IMR-90 (cell line): ENCODE results near the gene GRAMD1C. TPM values are rescaled to one million over a fixed set of nuclear protein-coding genes. Genes with fewer than 3 reads are reported as not detected.

ENCODE experiments used
- ATAC-seq: fragments of 200-7000 bp; cut with Tn5 transposase; 2 replicates; pipeline ENCODE4 v1.9.1; 2020; ENCODE audit warnings: low read depth, mild to moderate bottlenecking, moderate library complexity
- BruUV-seq: library from RNA; stranded (reverse); fragments of 400-500 nt; replicated peaks from 2 replicates; lab custom pipeline; 2021; lab: Mats Ljungman, UMichigan
- CTCF ChIA-PET: fragments of 300-600 bp; formaldehyde crosslinking; extraction: SDS; loops from one replicate; lab custom pipeline; 2021; ENCODE audit warnings: antibody characterized with exemption; lab: Yijun Ruan, JAX
- POLR2A ChIA-PET: fragments of 300-600 bp; sonication (Branson Sonifier 250); formaldehyde crosslinking; loops from one replicate; lab custom pipeline; 2022; ENCODE audit warnings: antibody characterized with exemption; ENCODE audit not compliant: unreplicated experiment; lab: Charles Lee
- DNase-seq: peaks from one replicate; pipeline ENCODE4 v3.0.0; 2013
- H2AFZ ChIP-seq: replicated peaks from 2 replicates; pipeline ENCODE3; 2013; ENCODE audit warnings: low read length, mild to moderate bottlenecking; ENCODE audit not compliant: poor library complexity
- H2AK5ac ChIP-seq: 2 replicates; pipeline ENCODE4 v1.6.1; 2013; ENCODE audit warnings: low read depth, low read length, inconsistent platforms
- H2AK9ac ChIP-seq: replicated peaks from 2 replicates; pipeline ENCODE3; 2013; ENCODE audit warnings: mild to moderate bottlenecking, low read depth, low read length, moderate library complexity; ENCODE audit not compliant: poor library complexity
- H2BK120ac ChIP-seq: 2 replicates; pipeline ENCODE4 v1.6.1; 2013; ENCODE audit warnings: low read depth, low read length, inconsistent platforms
- H2BK15ac ChIP-seq: 3 replicates; pipeline ENCODE4 v1.6.1; 2013; ENCODE audit warnings: low read depth, low read length, inconsistent platforms
- H2BK20ac ChIP-seq: 2 replicates; pipeline ENCODE4 v1.6.1; 2013; ENCODE audit warnings: low read depth, mild to moderate bottlenecking, inconsistent platforms, low read length, moderate library complexity
- H2BK5ac ChIP-seq: 2 replicates; pipeline ENCODE4 v1.6.1; 2013; ENCODE audit warnings: mild to moderate bottlenecking, low read depth, low read length, inconsistent platforms; ENCODE audit not compliant: poor library complexity, severe bottlenecking
- H3K14ac ChIP-seq: replicated peaks from 2 replicates; pipeline ENCODE4 v1.6.1; 2013; ENCODE audit warnings: low read depth, low read length, inconsistent platforms
- H3K18ac ChIP-seq: 2 replicates; pipeline ENCODE4 v1.6.1; 2013; ENCODE audit warnings: low read depth, low read length, control low read depth
- H3K23ac ChIP-seq: 2 replicates; pipeline ENCODE4 v1.6.1; 2013; ENCODE audit warnings: low read depth, low read length, inconsistent platforms
- H3K27ac ChIP-seq: 2 replicates; pipeline ENCODE4 v1.5.1; 2013; ENCODE audit warnings: mild to moderate bottlenecking, control low read depth, low read length; ENCODE audit not compliant: insufficient read depth
- H3K27me3 ChIP-seq: 2 replicates; pipeline ENCODE4 v1.6.1; 2013; ENCODE audit warnings: low read length; ENCODE audit not compliant: control insufficient read depth, insufficient read depth
- H3K36me3 ChIP-seq: 2 replicates; pipeline ENCODE4 v1.6.1; 2013; ENCODE audit warnings: low read length, mixed read lengths; ENCODE audit not compliant: control insufficient read depth, insufficient read depth
- H3K4ac ChIP-seq: 2 replicates; pipeline ENCODE4 v1.6.1; 2013; ENCODE audit warnings: low read depth, low read length, inconsistent platforms
- H3K4me1 ChIP-seq: 2 replicates; pipeline ENCODE4 v1.6.1; 2013; ENCODE audit warnings: low read length, mixed read lengths; ENCODE audit not compliant: control insufficient read depth, insufficient read depth
- H3K4me2 ChIP-seq: 2 replicates; pipeline ENCODE4 v1.6.1; 2013; ENCODE audit warnings: low read depth, mild to moderate bottlenecking, control low read depth, low read length, moderate library complexity
- H3K4me3 ChIP-seq: 2 replicates; pipeline ENCODE4 v1.5.1; 2013; ENCODE audit warnings: low read depth, mild to moderate bottlenecking, control low read depth, low read length, moderate library complexity; ENCODE audit not compliant: insufficient read depth
- H3K56ac ChIP-seq: 2 replicates; pipeline ENCODE4 v1.6.1; 2013; ENCODE audit warnings: low read length, inconsistent platforms; ENCODE audit not compliant: insufficient read depth; ENCODE audit errors: extremely low read depth
- H3K79me1 ChIP-seq, 2 experiments: 2 replicates each; pipeline ENCODE4 v1.6.1; 2013; ENCODE audit warnings: low read length in 2 of 2, inconsistent platforms in 1 of 2, low read depth in 1 of 2
- H3K9ac ChIP-seq: 2 replicates; pipeline ENCODE4 v1.6.1; 2013; ENCODE audit warnings: low read depth, low read length, control low read depth
- H3K9me1 ChIP-seq: 2 replicates; pipeline ENCODE4 v1.6.1; 2013; ENCODE audit warnings: low read length, inconsistent platforms; ENCODE audit not compliant: insufficient read depth
- H3K9me3 ChIP-seq: 2 replicates; pipeline ENCODE4 v1.6.1; 2013; ENCODE audit warnings: low read length; ENCODE audit not compliant: control insufficient read depth, insufficient read depth
- H4K20me1 ChIP-seq: 2 replicates; pipeline ENCODE4 v1.6.1; 2013; ENCODE audit warnings: low read length, inconsistent platforms; ENCODE audit not compliant: insufficient read depth
- H4K5ac ChIP-seq: 2 replicates; pipeline ENCODE4 v1.6.1; 2013; ENCODE audit warnings: mild to moderate bottlenecking, low read depth, low read length, control low read depth
- H4K8ac ChIP-seq, 2 experiments: 2 replicates each; pipeline ENCODE4 v1.6.1; 2013; ENCODE audit warnings: low read depth in 2 of 2, low read length in 2 of 2, control low read depth in 1 of 2, inconsistent platforms in 1 of 2
- H4K91ac ChIP-seq: 2 replicates; pipeline ENCODE4 v1.6.1; 2013; ENCODE audit warnings: low read depth, low read length, inconsistent platforms; ENCODE audit not compliant: insufficient read depth
- BHLHE40 ChIP-seq: fragments of 150-350 bp; IDR thresholded peaks from 2 replicates; pipeline ENCODE4 v1.6.1; 2016; ENCODE audit warnings: mild to moderate bottlenecking, low read depth, low read length
- CEBPB ChIP-seq: IDR thresholded peaks from 2 replicates; pipeline ENCODE4 v1.6.1; 2012; ENCODE audit warnings: low read depth, low read length, improper control_type of control experiment
- CHD1 ChIP-seq: IDR thresholded peaks from 2 replicates; pipeline ENCODE4 v1.6.1; 2012; ENCODE audit warnings: low read depth, low read length, improper control_type of control experiment
- ELK1 ChIP-seq: fragments of 150-350 bp; IDR thresholded peaks from 2 replicates; pipeline ENCODE4 v1.6.1; 2016; ENCODE audit warnings: low read depth, mild to moderate bottlenecking, low read length, moderate library complexity, borderline replicate concordance
- MAFK ChIP-seq: IDR thresholded peaks from 2 replicates; pipeline ENCODE4 v1.6.1; 2012; ENCODE audit warnings: low read depth, low read length, improper control_type of control experiment
- MAZ ChIP-seq: IDR thresholded peaks from 2 replicates; pipeline ENCODE4 v1.6.1; 2012; ENCODE audit warnings: low read depth, mild to moderate bottlenecking, low read length, improper control_type of control experiment, moderate library complexity, borderline replicate concordance
- MXI1 ChIP-seq: IDR thresholded peaks from 2 replicates; pipeline ENCODE4 v1.6.1; 2012; ENCODE audit warnings: low read depth, mild to moderate bottlenecking, low read length, moderate library complexity, borderline replicate concordance
- POLR2A ChIP-seq: IDR thresholded peaks from 2 replicates; pipeline ENCODE4 v1.6.1; 2012; ENCODE audit warnings: mild to moderate bottlenecking, low read depth, low read length
- SMC3 ChIP-seq: fragments of 150-350 bp; IDR thresholded peaks from 2 replicates; pipeline ENCODE4 v1.6.1; 2016; ENCODE audit warnings: low read depth, mild to moderate bottlenecking, antibody characterized with exemption, low read length, moderate library complexity
- WGBS, 2 experiments: methylation state at CpG; one replicate each; pipeline versions ENCODE4 v1.1.5 to v1.1.7; 2013; ENCODE audit warnings: missing lambda C conversion rate in 2 of 2; ENCODE audit not compliant: insufficient read length in 1 of 2; ENCODE audit errors: extremely low coverage in 2 of 2; 5-methylcytosine and 5-hydroxymethylcytosine counted together
- dilution Hi-C: fragments of 300-500 bp; cut with HindIII; formaldehyde crosslinking; loops from one replicate; pipeline ENCODE4 v1.14.3; 2018; ENCODE audit warnings: low sequenced_read_pairs; ENCODE audit not compliant: unreplicated experiment
- in situ Hi-C: fragments of 300-500 bp; cut with MboI; formaldehyde crosslinking; loops from 3 replicates; pipeline ENCODE4 v1.14.3; 2019; ENCODE audit warnings: low sequenced_read_pairs, inconsistent platforms, mixed read lengths
- intact Hi-C: fragments of 100-400 bp; cut with micrococcal nuclease; formaldehyde crosslinking; loops from 2 replicates; pipeline ENCODE4 v1.10.0; 2022
- polyA plus RNA-seq, 3 experiments: library from polyadenylated mRNA; depleted of rRNA; stranded (reverse); fragments of >200 nt; gene quantifications; 2 replicates each; pipeline ENCODE4 v1.2.3, GENCODE V29; 2012; ENCODE audit warnings: low replicate concordance in 1 of 3
- total RNA-seq: library from RNA; depleted of rRNA; stranded (reverse); fragments of >200 nt; gene quantifications from 2 replicates; pipeline ENCODE4 v1.2.3, GENCODE V29; 2012
- TF ChIP-seq, protein P1 (sequence below): fragments of 150-350 bp; IDR thresholded peaks from 2 replicates; pipeline ENCODE4 v1.6.1; 2017; ENCODE audit warnings: mild to moderate bottlenecking, antibody characterized with exemption, low read length, low read depth

The GRAMD1C gene
- total and polyA plus RNA-seq, 2 of the 4 experiments (the other 2 are of a cell fraction): 2.5 to 5.0 TPM

- Histone ChIP-seq H3K79me1 (no peaks in the 10 kb centered on the region), H2BK5ac (no peak overlapping the region), H3K56ac (no peak overlapping the region), H3K18ac (no peak overlapping the region), H2AK9ac (no peak overlapping the region), H4K20me1 (no peaks in the 10 kb centered on the region), H2BK120ac (no peak overlapping the region), H4K91ac (no peak overlapping the region), H3K23ac (no peak overlapping the region), H3K4ac (no peak overlapping the region), H3K9me3 (no peaks in the 10 kb centered on the region), H3K4me2 (no peak overlapping the region), H2AK5ac (no peak overlapping the region), H2AFZ (no peak overlapping the region), H2BK20ac (no peak overlapping the region), H3K27ac (no peak overlapping the region), H3K4me3 (no peak overlapping the region), H2BK15ac (no peak overlapping the region), H3K4me1 (no peaks in the 10 kb centered on the region), H3K14ac (no peak overlapping the region), H3K9ac (no peak overlapping the region), H3K36me3 (no peaks in the 10 kb centered on the region), H3K9me1 (no peaks in the 10 kb centered on the region), H4K5ac (no peak overlapping the region), H3K27me3 (no peaks in the 10 kb centered on the region), H4K8ac (no peak overlapping the region)
- in situ Hi-C loops: no loop called here
- no peak for TF ChIP-seq SMC3
- TF ChIP-seq, protein P1, sequence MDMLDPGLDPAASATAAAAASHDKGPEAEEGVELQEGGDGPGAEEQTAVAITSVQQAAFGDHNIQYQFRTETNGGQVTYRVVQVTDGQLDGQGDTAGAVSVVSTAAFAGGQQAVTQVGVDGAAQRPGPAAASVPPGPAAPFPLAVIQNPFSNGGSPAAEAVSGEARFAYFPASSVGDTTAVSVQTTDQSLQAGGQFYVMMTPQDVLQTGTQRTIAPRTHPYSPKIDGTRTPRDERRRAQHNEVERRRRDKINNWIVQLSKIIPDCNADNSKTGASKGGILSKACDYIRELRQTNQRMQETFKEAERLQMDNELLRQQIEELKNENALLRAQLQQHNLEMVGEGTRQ: no peak
- TF ChIP-seq MAZ: no peak
- no peak for TF ChIP-seq BHLHE40
- TF ChIP-seq MAFK: no peak
- TF ChIP-seq CHD1: no peak
- no peak for TF ChIP-seq ELK1
- TF ChIP-seq CEBPB: no peak
- no peak for TF ChIP-seq POLR2A
- TF ChIP-seq MXI1: no peak
- ChIA-PET POLR2A (no interaction called here), CTCF (no interaction called here)
- dilution Hi-C loops: no loop called here
- WGBS, 2 experiments: 76% methylated on average over 3 of the region's 8 CpGs; no CpG with 5 or more reads in 1 of the 2 experiments
- ATAC-seq: no peak
- intact Hi-C loops: no loop called here
- BruUV-seq: no TSS peak
- DNase-seq: no peak
Observed at GRCh38 chr3:113890256-113890900, 51.8 kb downstream of the GRAMD1C start.
